NCI-H345 (cell line): Measurements from ENCODE around the gene NAV3.

Source experiments
- DNase-seq: peaks from one replicate; lab custom pipeline; 2025; lab: John Stamatoyannopoulos, UW

The NAV3 gene

DNA sequence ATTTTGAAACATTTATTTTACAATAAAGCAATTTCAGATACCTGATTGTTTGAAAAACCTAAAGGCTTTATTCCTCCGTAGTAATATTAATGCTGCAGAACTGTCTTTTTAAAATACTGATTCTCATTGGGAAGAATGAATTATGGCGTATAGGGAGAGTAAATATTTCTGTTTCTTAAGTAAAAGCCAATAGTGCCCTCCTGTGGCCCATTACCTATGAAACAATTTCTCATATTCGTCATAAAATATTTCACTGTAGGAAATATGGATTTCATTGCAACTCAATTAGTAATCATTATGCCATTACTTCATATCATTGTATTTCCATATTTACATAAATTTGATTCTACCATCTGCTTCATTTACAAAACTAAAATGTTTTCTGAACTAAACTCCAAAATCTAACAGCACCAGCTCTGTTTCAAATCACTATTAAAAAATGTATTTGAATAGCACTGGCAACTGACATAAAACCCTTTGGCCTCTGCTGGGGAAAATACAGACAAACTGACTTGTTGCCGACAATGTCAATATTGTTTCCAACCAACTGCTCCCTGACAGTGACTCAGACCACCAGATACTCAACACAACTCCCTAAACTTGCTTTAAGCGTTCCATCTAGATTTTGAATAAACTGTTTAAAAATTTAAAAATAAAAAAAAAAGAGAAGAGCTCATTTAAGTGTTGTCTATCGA is 290.3 kb downstream of the NAV3 start:
- DNase-seq: peak; percentile 11

DNA sequence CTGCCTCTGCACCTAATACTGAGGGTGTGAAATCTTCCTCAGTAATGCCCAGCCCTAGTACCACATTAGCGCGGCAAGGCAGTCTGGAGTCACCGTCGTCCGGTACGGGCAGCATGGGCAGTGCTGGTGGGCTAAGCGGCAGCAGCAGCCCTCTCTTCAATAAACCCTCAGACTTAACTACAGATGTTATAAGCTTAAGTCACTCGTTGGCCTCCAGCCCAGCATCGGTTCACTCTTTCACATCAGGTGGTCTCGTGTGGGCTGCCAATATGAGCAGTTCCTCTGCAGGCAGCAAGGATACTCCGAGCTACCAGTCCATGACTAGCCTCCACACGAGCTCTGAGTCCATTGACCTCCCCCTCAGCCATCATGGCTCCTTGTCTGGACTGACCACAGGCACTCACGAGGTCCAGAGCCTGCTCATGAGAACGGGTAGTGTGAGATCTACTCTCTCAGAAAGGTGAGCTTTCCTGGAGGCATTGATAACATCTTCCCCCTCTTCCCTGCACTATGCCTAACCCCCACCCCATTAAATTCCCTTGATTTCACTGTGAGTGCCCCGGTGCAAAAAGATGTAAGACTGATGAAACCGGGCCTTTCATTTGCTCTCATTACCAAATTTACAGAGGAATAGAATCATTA is 291.4 kb downstream of the NAV3 start:
- no peak for DNase-seq

DNA sequence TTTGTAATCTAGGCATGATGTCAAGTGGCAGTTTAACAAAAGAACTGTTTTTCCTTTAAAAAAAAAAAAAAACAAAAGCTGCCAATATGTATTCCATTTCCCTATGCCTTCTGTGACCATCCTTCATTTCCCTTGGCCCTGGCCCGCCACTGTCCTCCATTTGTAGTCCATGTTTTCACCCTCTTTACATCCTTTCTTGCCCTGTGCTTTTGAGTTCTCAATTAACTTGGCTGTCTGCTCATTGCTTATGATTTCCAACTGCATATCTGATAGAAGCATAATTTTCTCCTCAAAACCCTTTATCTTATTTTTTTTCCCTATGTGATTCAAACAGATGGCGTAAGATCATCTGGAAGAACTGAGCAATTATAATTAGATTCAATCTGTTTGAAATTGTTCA is 297.5 kb downstream of the NAV3 start:
- no peak for DNase-seq

GRCh38 chr12:78143717-78144116 is 313.0 kb downstream of the NAV3 start:
- no peak for DNase-seq

GRCh38 chr12:78145398-78145797 is 314.7 kb downstream of the NAV3 start:
- DNase-seq: no peak

DNA sequence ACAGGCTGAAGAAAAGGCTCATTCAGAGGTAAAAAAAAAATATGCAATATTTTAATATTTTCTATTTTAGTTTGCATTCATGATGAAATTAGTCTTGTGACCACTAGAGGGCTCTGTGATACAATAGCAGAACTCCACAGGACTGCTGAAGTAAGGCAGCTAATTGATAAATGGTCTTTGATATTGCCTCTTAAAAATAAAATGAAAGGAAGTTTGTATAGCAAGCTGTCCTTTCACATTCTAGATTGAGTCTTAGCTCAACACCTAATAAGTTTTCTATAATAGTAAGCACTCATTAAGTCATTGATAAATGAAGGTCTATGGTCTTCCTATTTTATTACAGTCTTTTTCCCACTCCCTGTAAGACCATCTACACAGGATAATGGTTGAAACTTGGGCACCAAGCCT is 315.7 kb downstream of the NAV3 start:
- DNase-seq: peak; percentile 51

- DNase-seq: peak; percentile 90
Measured at GRCh38 chr12:78149459-78149858, 318.8 kb downstream of the NAV3 start.

DNA sequence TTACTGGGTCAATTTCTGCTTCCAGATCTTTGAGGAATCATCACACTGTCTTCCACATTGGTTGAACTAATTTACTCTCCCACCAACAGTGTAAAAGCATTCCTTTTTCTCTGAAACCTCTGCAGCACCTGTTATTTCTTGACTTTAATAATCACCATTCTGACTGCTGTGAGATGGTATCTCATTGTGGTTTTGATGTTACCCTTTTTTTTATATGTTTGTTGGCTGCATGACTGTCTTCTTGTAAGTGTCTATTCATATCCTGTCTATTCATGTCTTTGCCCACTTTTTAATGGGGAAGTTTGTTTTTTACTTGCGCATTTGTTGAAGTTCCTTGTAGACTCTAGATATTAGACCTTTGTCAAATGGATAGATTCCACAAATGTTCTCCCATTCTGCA is 324.9 kb downstream of the NAV3 start:
- no peak for DNase-seq

GRCh38 chr12:78156751-78157150 is 326.1 kb downstream of the NAV3 start:
- no peak for DNase-seq

DNA sequence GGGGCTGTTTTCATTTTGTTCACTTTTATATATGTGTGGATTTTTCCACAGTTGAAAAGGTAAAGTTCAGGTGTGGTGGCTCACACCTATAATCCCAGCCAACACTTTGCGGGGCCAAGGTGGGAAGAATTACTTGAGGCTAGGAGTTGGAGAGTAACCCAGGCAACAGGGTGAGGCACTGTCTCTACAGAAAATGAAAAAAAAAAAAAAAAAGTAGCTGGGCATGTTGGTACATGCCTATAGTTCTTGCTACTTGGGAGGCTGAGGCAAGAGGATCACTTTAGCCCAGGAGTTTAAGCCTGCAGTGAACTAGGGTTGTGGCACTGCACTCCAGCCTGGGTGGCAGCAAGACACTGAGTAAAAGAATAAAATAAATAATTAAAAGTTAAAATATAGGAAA is 326.5 kb downstream of the NAV3 start:
- DNase-seq: no peak

GRCh38 chr12:78164154-78164553 is 333.5 kb downstream of the NAV3 start:
- DNase-seq: no peak

DNA sequence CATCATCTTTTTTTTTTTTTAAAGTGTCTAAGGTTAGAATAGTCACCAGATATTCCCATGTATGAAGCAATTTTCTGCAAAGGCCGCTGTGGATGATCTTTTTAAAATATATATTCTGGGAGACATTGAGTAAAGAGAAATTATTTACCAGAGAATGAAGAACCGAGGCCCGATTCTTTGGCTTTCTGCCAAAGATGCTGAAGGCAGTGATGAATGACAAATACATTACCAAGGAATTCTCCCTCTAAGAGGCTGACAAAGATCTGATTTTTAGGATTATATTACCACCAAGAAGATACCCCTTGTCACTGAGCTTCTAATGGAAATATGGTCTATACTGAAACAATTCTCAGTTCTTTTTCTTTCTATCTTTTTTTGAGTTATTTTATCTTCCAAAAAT is 336.8 kb downstream of the NAV3 start:
- no peak for DNase-seq

- DNase-seq: no peak
Measured at GRCh38 chr12:78171061-78171460, 340.4 kb downstream of the NAV3 start.

GRCh38 chr12:78176643-78177042 is 345.9 kb downstream of the NAV3 start:
- peak; percentile 59 for DNase-seq

DNA sequence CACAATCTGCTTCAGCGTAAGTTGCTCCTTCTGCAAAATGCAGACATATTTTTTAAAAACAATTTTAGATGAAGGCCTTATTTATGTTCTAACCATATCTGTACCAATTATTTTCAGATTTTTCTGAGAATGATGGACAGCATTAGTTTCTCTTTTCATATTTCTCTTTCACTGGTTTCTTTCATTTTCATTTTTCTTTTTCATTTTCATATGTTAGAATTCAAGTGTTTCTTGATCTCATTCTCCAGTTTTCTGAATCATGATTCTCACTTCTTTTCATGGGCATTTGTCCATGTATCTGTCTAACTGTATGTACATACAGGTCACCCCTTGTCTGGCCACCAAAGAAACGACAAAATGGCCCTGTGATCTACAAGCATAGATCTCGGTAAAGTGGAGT is 346.6 kb downstream of the NAV3 start:
- peak; percentile 37 for DNase-seq

DNA sequence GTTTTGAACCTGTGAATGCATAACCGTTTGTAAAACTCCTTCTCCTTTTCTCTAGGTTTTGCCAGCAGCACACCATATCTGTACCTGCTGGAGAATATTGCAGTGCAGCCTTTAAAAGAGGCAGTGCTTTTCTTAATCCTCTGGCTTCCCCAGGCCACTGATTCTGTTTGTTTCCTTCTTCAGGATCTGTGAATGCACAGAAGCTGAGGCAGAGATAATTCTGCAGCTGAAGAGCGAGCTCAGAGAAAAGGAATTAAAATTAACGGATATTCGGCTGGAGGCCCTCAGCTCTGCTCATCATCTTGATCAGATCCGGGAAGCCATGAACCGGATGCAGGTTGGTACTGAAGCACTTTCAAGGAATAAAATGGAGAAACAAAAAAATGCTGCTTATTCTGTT is 348.7 kb downstream of the NAV3 start:
- peak; percentile 44 for DNase-seq

- peak; percentile 84 for DNase-seq
Measured at GRCh38 chr12:78181544-78182162, 351.0 kb downstream of the NAV3 start.

GRCh38 chr12:78183824-78184223 is 353.1 kb downstream of the NAV3 start:
- DNase-seq: no peak

DNA sequence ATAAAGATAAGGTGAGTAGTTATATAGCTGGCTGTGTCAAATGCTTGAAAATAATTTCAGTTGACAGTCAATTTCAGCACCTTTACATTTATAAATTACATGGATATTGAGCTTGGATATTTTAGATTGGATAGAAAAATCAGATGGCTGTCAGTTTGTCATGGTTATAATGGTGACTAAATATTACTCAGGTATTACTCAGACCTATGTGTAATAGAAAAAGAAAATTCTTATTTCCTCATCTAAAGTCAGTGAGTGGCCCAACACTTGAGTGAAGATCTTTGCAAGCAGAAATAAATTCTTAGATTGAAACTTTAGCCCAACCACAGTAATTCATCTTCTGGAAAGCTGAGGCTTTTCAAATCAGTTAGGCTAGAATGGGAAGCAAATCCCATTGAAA is 354.4 kb downstream of the NAV3 start:
- DNase-seq: no peak

DNA sequence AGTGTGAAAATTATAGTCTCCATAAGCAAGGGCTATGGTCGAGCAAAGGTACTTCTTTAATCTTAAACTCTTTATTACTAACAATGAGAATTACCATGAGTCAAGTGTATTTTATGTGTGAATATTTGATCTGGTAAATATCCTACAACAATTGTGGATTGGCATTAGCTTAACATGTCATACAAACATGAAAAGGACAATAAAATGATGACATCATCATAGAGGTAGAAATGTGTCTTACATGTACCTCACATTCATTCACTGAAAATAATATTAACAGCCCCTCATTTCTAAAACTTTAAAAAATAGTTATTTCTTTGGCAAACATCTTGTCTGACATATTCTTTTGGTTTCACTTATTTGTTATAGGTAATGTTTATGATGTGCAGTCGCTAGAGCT is 355.0 kb downstream of the NAV3 start:
- DNase-seq: no peak

DNA sequence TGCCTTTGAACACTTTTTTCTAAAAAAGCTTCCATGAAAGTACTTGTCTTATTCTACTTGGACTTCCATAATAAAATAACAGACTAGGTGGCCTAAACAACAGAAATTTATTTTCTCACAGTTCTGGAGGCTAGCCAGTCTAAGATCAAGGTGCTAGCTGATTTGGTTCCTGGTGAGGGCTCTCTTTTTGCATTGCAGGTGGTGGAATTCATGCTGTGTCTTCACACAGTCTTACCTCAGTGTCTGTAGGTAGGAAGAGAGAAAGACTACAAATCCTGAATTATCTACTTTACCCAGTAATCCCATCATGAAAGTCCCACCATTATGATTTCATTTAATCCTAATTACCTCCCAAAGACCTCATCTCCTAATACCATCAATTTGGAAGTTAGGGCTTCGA is 356.0 kb downstream of the NAV3 start:
- DNase-seq: no peak

DNA sequence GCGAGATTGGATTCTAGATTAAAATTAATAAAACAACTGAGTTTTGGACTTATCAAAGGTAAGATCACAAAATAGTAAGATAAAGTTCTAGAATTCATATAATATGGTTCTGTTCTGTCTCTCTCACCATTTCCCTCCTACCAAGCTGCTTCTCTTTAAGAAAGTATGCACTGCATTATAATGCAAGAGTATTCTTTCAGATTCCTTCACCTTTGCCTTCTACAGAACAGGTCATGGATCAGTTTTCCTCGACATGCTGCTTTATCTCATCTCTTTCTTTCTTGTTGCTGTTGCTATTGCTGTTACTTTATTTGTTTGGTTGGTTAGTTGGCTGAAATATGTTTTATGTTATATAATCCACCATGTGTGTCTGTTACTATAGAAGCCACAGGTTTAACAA is 357.0 kb downstream of the NAV3 start:
- DNase-seq: no peak

DNA sequence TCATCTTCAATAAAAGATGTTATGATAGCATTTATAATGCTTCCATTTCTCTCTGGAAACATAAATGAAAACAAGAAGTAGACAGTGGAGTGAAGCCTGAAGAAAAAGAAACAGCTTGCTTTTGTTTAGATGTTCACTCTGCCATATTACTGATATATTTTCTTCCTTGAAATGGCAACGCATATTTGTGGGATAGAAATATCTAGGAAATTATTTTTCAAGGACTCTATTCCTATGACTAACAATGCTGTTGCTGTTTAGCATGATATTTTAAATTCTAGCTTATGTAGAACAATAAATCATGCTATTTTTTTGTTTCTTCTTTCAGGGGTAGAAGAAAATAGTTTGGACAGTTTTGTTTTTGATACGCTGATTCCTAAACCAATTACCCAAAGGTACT is 359.0 kb downstream of the NAV3 start:
- DNase-seq: no peak

- DNase-seq: no peak
Measured at GRCh38 chr12:78191611-78192010, 360.9 kb downstream of the NAV3 start.
